ENCODE measurements around the gene SLU7.

SLU7 gene

GRCh38 chr5:160423099-160423498, 4.2 kb upstream of the SLU7 start:
- TF ChIP-seq CTCF (conservative IDR thresholded peaks at IDR 0.05; ENCODE audit: low read depth, low read length): no peak
- peaks cover 38% of the 10 kb centered on the region for H3K4me1 ChIP-seq (ENCODE audit: low read depth, poor library complexity, severe bottlenecking)
- H4K20me1 ChIP-seq (ENCODE audit: insufficient read depth): no peaks in the 10 kb centered on the region
- no peak overlapping the region for H3K27ac ChIP-seq
- peaks cover 5% of the 10 kb centered on the region for H3K79me2 ChIP-seq (ENCODE audit: insufficient read depth, low read depth)
- H3K36me3 ChIP-seq (ENCODE audit: insufficient read depth): no peaks in the 10 kb centered on the region; the same call in 1 of the 2 replicates
- H3K9ac ChIP-seq: no peak overlapping the region
- no peak overlapping the region for H2AFZ ChIP-seq (ENCODE audit: low read depth)
- no peaks in the 10 kb centered on the region for H3K27me3 ChIP-seq (ENCODE audit: insufficient read depth, low read depth)
- H3K4me3 ChIP-seq (IDR thresholded peaks at IDR 0.05; ENCODE audit: insufficient read depth, low read depth, low read length): no peak overlapping the region
- H3K4me2 ChIP-seq: 0 out of 2 replicates have a peak overlapping the region, but pooled peaks have one; percentile 96

GRCh38 chr5:160421625-160422258, 2.9 kb upstream of the SLU7 start, which contains the start of gene PTTG1:
Gene PTTG1 (plus strand): TSS chr5:160421855. CDS start chr5:160422313, 458 bp downstream.
- Histone ChIP-seq H3K79me2 (ENCODE audit: insufficient read depth, low read depth) (peaks cover 17% of the 10 kb centered on the region), H3K36me3 (ENCODE audit: insufficient read depth) (no peaks in the 10 kb centered on the region; the same call in 1 of the 2 replicates), H2AFZ (ENCODE audit: low read depth) (peak within 1 kb of the TSS; percentile 64), H3K9ac (peak within 1 kb of the TSS; percentile 44; the same call in 1 of the 2 replicates), H3K4me1 (ENCODE audit: low read depth, poor library complexity, severe bottlenecking) (peaks cover 43% of the 10 kb centered on the region), H4K20me1 (ENCODE audit: insufficient read depth) (no peaks in the 10 kb centered on the region), H3K4me3 (IDR thresholded peaks at IDR 0.05; ENCODE audit: insufficient read depth, low read depth, low read length) (no peak within 1 kb of the TSS), H3K4me2 (peak within 1 kb of the TSS; percentile 96), H3K27me3 (ENCODE audit: insufficient read depth, low read depth) (no peaks in the 10 kb centered on the region), H3K27ac (peak within 1 kb of the TSS; percentile 22; the same call in 1 of the 2 replicates)
- no peak for TF ChIP-seq CTCF (conservative IDR thresholded peaks at IDR 0.05; ENCODE audit: low read depth, low read length)

GRCh38 chr5:160420331-160420610, 1.4 kb upstream of the SLU7 start:
- no peaks in the 10 kb centered on the region for H4K20me1 ChIP-seq (ENCODE audit: insufficient read depth)
- H2AFZ ChIP-seq (ENCODE audit: low read depth): peak overlapping the region; percentile 67
- H3K27me3 ChIP-seq (ENCODE audit: insufficient read depth, low read depth): no peaks in the 10 kb centered on the region
- H3K79me2 ChIP-seq (ENCODE audit: insufficient read depth, low read depth): peaks cover 21% of the 10 kb centered on the region
- no peak overlapping the region for H3K9ac ChIP-seq
- H3K4me2 ChIP-seq: peak overlapping the region; percentile 86; the same call in 1 of the 2 replicates
- H3K4me3 ChIP-seq (IDR thresholded peaks at IDR 0.05; ENCODE audit: insufficient read depth, low read depth, low read length): no peak overlapping the region
- peaks cover 43% of the 10 kb centered on the region for H3K4me1 ChIP-seq (ENCODE audit: low read depth, poor library complexity, severe bottlenecking)
- no peak for TF ChIP-seq CTCF (conservative IDR thresholded peaks at IDR 0.05; ENCODE audit: low read depth, low read length)
- H3K36me3 ChIP-seq (ENCODE audit: insufficient read depth): no peaks in the 10 kb centered on the region; the same call in 1 of the 2 replicates
- no peak overlapping the region for H3K27ac ChIP-seq

- Histone ChIP-seq H3K4me1 (ENCODE audit: low read depth, poor library complexity, severe bottlenecking) (peaks cover 43% of the 10 kb centered on the region), H3K9ac (peak overlapping the region; percentile 54; the same call in 1 of the 2 replicates)
Measured at GRCh38 chr5:160419458-160420330, 813 bp upstream of the SLU7 start.

More at GRCh38 chr5:160419458-160420330, 813 bp upstream of the SLU7 start:
- Histone ChIP-seq H3K79me2 (ENCODE audit: insufficient read depth, low read depth) (peaks cover 21% of the 10 kb centered on the region), H3K4me3 (IDR thresholded peaks at IDR 0.05; ENCODE audit: insufficient read depth, low read depth, low read length) (no peak overlapping the region), H3K27me3 (ENCODE audit: insufficient read depth, low read depth) (no peaks in the 10 kb centered on the region), H2AFZ (ENCODE audit: low read depth) (peak overlapping the region; percentile 67), H3K4me2 (peak overlapping the region; percentile 86), H3K27ac (peak overlapping the region; percentile 67), H4K20me1 (ENCODE audit: insufficient read depth) (no peaks in the 10 kb centered on the region), H3K36me3 (ENCODE audit: insufficient read depth) (no peaks in the 10 kb centered on the region; the same call in 1 of the 2 replicates)
- no peak for TF ChIP-seq CTCF (conservative IDR thresholded peaks at IDR 0.05; ENCODE audit: low read depth, low read length)

Measured in KMS-11 (cell line).